Fibroblast of skin of scalp (primary cell): ENCODE data around the gene SEPTIN6. TPM values are rescaled to one million over a fixed set of nuclear protein-coding genes. Genes with fewer than 3 reads are reported as not detected.

Experiments used
- DNase-seq: peaks from one replicate; pipeline ENCODE4 v3.0.0-alpha.2; 2013
- polyA plus RNA-seq, 2 experiments: library from polyadenylated mRNA; unstranded; fragments of 120-200 nt; gene quantifications; one replicate each; pipeline ENCODE4 v1.2.1, GENCODE V29; 2013; ENCODE audit not compliant: insufficient read length in 2 of 2

SEPTIN6 gene
- polyA plus RNA-seq (2013, experiment 1 of 2; ENCODE audit: insufficient read length): 50.3 TPM
- polyA plus RNA-seq (2013, experiment 2 of 2; ENCODE audit: insufficient read length): 53.6 TPM

- peak; percentile 82 for DNase-seq
Measured at GRCh38 chrX:119693040-119693995, at the start of gene SEPTIN6. Gene SEPTIN6, minus strand, starts transcription at chrX:119693168. Its CDS starts 63 bp downstream, at chrX:119693105.

- DNase-seq: no peak
Measured at GRCh38 chrX:119738742-119739141, 45.8 kb upstream of the SEPTIN6 start.

- DNase-seq: no peak
Measured at GRCh38 chrX:119736206-119736764, 43.3 kb upstream of the SEPTIN6 start.

GRCh38 chrX:119735467-119735866, 42.5 kb upstream of the SEPTIN6 start:
- DNase-seq: no peak

- DNase-seq: no peak
Measured at GRCh38 chrX:119734897-119735339, 42.0 kb upstream of the SEPTIN6 start.

- DNase-seq: peak; percentile 55
Measured at GRCh38 chrX:119729408-119730201, 36.6 kb upstream of the SEPTIN6 start.

GRCh38 chrX:119728487-119728886, 35.5 kb upstream of the SEPTIN6 start:
- no peak for DNase-seq

GRCh38 chrX:119726900-119727555, 34.1 kb upstream of the SEPTIN6 start:
- DNase-seq: no peak

- no peak for DNase-seq
Measured at GRCh38 chrX:119721926-119722325, 29.0 kb upstream of the SEPTIN6 start.

- no peak for DNase-seq
Measured at GRCh38 chrX:119721487-119721886, 28.5 kb upstream of the SEPTIN6 start.

- DNase-seq: no peak
Measured at GRCh38 chrX:119709630-119710029, 16.7 kb upstream of the SEPTIN6 start.

- no peak for DNase-seq
Measured at GRCh38 chrX:119708936-119709335, 16.0 kb upstream of the SEPTIN6 start.

GRCh38 chrX:119706616-119707015, 13.6 kb upstream of the SEPTIN6 start:
- no peak for DNase-seq

- DNase-seq: peak; percentile 71
Measured at GRCh38 chrX:119698845-119699244, 5.9 kb upstream of the SEPTIN6 start.

GRCh38 chrX:119696251-119696890, 3.4 kb upstream of the SEPTIN6 start:
- no peak for DNase-seq

- no peak for DNase-seq
Measured at GRCh38 chrX:119695535-119696050, 2.6 kb upstream of the SEPTIN6 start.

- DNase-seq: no peak
Measured at GRCh38 chrX:119694601-119695534, 1.9 kb upstream of the SEPTIN6 start.

GRCh38 chrX:119693996-119694451, 1.1 kb upstream of the SEPTIN6 start:
- no peak for DNase-seq

- DNase-seq: peak; percentile 34
Measured at GRCh38 chrX:119692191-119693039, 553 bp downstream of the SEPTIN6 start.
